ENCODE results near the gene LRRC28.

The LRRC28 gene

GRCh38 chr15:99416191-99417188, 165.2 kb downstream of the LRRC28 start:
- no peak for DNase-seq (ENCODE audit: low spot score)

DNA sequence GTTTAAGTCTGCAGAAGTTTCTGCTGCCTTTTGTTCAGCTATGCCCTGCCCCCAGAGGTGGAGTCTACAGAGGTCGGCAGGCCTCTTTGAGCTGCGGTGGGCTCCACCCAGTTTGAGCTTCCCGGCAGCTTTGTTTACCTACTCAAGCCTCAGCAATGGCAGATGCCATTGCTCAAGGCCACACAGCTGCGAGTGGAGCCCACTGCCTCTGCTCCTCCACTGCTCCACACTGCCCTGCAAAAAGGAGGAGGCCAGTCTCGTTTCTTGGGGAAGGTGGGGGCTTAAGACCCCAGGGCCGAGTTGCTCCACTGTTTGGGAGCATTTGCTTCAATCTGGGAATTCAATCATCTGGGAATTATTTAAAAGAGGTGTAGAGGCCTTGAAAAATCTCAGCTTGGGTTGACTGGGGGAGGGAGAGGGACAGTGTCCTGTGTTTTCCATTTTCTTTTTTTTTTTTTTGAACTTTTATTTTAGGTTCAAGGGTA, 169.9 kb downstream of the LRRC28 start:
- DNase-seq (ENCODE audit: low spot score): no peak

DNA sequence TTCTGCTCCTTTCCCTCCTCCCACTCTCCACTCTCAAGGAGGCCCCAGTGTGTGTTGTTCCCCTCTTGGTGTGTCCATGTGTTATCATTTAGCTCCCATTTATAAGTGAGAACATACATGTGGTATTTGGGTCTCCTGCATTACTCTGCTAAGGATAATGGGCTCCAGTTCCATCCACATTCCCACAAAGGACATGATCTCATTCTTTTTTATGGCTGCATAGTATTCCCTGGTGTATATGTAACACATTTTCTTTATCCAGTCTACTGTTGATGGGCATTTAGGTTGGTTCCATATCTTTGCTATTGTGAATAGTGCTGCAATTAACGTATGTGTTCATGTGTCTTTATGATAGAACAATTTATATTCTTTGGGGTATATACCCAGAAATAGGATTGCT, 170.5 kb downstream of the LRRC28 start:
- DNase-seq (ENCODE audit: low spot score): no peak

- DNase-seq (ENCODE audit: low spot score): no peak
Observed at GRCh38 chr15:99423186-99424130, 172.2 kb downstream of the LRRC28 start.

DNA sequence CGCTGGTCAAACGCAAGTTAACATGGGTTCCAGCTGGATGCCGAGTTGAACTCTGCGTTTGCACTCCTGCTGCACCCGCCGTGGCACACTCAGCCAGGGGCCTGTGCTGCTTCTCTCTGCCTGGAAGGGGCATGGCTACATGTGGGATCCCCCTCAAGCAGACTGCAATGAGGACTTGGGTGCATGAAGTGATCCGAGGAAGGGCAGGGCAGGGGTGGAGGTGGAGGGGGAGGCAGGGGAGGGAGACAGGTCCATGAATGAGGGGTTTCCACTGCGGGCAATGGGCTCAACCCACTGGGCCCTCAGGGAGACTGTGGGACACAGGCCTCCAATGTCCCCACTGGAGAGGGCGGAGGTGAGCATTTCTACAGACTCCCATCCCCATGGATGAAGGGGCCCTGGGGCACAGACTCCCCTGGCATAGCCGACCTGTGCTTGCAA, 172.9 kb downstream of the LRRC28 start:
- no peak for DNase-seq (ENCODE audit: low spot score)

DNA sequence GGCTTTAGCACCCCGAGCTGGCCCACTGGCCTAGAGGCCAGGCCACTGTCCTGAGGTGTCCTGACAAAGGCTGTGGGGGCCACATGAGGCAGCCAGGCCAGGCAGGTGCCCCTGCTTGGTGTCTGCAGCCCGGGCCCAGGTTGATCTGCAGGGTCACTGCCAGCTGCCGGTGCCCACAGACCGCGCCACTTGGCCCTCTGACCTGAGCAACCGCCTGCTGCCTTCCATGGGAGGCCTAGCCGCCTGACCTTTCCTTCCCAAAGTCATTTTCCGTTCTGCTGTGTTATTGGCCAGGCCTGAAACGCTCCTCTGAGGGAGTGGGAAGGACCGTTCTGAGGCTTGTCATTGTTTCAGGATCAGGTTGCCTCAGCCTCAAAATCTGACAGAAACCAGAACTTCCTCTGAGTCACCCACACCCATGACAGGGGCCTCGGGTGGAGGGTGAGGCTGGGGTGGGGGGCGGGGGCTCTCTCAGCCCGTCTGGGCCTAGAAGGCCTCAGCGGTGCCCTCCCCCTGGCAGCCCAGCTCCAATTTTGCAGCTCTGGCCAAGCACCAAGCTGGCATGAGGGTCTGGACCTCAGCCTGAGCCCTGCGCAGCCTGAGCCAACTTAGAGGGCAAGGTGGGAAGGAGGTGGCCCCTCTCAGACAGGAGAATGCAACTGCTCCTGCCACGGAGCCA, 173.8 kb downstream of the LRRC28 start:
- DNase-seq (ENCODE audit: low spot score): peak; percentile 80

DNA sequence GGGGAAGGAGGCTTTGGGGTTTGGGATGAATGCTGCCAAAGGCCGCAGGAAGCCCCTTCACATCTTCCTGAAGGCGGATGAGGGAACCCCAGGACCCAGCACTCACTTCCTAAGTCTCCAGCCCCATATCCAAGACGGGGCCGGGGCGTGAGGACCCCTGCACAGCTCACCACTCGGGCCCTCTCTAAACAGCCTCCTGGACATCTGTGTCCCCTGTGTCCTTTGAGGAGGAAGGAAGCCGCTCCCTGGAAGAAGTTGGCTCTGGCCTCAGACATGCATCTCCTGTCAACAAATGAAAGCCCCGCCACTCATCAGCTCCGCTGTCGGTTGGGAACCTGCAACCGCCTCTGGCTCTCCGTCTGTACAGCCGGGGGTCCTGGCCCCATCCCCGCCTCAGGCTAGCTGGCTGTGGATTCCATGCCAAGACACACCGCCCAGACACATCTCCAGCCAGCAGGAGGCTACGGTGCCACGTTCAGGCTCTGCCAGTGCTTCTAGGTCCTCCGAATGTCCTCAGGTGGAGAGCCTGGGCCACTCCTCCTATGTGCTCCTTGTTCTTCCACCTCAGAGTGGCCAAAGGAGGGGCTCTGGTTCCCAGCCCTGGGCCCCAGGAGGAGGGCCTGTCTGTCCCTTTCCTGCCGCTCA, 174.5 kb downstream of the LRRC28 start:
- no peak for DNase-seq (ENCODE audit: low spot score)

GRCh38 chr15:99426431-99427105, 175.3 kb downstream of the LRRC28 start:
- no peak for DNase-seq (ENCODE audit: low spot score)

DNA sequence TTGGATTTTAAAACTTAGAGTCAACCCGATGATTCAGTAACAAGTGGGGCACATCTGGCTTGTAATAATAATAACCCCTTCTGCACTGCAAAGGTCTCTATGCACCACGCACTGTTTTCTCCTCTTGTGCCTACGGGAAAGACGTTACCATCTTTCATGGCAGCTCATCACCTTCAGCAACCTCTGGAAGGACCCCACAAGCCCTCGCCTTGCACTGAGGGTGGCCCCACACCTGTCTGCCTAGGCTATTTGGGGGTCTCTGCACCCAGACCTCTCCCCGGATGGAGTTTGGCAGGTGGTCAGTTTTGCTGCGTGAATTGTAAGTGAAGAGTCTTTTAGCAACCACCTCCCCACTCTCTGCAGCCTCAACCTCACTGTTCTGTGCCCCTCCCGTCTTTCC, 175.9 kb downstream of the LRRC28 start:
- no peak for DNase-seq (ENCODE audit: low spot score)

- no peak for DNase-seq (ENCODE audit: low spot score)
Observed at GRCh38 chr15:99427668-99428361, 176.5 kb downstream of the LRRC28 start.

DNA sequence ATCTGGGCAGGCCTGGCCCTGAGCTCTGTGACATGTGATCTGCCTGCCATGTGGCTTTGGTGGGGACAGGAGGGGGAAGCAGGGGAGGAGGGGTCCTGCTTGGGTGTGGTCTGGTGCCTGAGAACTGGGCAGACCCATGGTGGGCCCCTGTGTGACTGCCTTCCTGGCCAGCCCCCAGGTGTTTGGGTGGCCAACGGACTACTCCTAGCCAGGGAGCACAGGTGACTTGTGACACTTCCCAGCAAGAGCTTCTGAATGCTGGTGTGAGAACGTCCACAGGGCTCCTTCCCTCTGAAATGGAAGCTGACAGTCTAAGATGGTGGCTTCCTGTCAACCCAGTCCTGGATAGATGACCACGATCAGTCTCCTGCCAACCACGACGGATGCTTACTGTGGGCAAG, 178.4 kb downstream of the LRRC28 start:
- DNase-seq (ENCODE audit: low spot score): no peak

- no peak for DNase-seq (ENCODE audit: low spot score)
Observed at GRCh38 chr15:99430881-99431401, 179.7 kb downstream of the LRRC28 start.

DNA sequence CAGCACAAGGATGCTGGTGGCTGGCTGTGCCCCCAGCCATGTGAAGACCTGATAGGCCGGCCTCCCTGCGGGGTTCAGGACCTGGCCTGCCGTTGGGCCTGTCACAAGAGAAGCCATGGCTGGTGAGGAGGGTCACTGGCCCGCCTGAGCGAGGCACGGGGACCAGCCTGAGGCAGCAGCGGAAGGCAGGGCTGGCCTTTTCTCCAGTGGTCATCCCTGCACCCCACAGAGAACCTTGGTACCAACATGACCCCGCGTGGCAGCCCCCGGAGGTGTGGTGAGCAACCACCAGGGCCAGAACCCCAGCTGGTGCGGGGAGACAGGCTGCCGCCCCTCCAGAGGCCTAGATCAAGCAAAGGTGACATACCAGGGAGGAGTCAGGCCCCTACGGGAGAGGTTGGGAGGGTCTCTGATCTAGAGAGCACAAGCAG, 180.4 kb downstream of the LRRC28 start:
- no peak for DNase-seq (ENCODE audit: low spot score)

- no peak for DNase-seq (ENCODE audit: low spot score)
Observed at GRCh38 chr15:99432271-99433025, 181.2 kb downstream of the LRRC28 start.

- DNase-seq (ENCODE audit: low spot score): peak; percentile 52
Observed at GRCh38 chr15:99433026-99433756, 181.9 kb downstream of the LRRC28 start.

- DNase-seq (ENCODE audit: low spot score): no peak
Observed at GRCh38 chr15:99433757-99434450, 182.6 kb downstream of the LRRC28 start.

DNA sequence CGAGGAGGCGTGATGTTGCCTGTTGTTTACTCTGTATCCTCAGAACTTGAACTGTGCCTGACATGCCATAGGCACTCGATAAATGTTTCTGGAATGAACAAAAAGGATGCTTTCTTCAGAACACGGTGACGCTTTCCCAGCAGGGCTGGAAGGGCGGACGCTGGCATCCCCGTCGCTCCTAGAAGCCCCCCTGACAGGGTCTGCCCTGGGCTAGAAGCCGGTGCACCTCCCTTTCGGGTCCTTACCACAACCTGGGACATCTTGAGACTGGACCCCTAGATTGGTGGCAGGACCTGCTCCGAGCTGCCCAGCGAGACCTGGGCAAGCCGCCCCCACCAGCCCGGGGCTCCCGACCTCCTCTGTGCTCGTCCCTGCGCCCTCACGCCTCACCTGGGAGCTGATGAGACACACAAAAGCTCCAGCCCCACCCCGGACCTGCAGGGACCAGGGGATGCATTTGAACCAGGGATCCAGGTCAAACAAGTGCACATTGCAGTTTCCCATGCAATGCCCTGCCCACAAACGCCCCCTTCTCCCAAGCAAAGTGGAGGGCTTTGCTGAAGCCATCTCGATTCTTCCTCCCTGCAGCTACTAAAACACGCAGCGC, 183.3 kb downstream of the LRRC28 start:
- DNase-seq (ENCODE audit: low spot score): no peak
